ENCODE data around the gene RARA. TPM values are rescaled to one million over a fixed set of nuclear protein-coding genes. Genes with fewer than 3 reads are reported as not detected.
A peak's percentile ranks its signal among the peaks of the same experiment; 100 is the strongest.

Gene RARA
- polyA plus RNA-seq, 3 donors from 2014 or later = 4.6 to 12.1 (median 4.6) TPM

GRCh38 chr17:40343219-40344119, 34.5 kb downstream of the RARA start:
- Mint-ChIP-seq H3K27ac (peak overlapping the region in 5 of 6 donors; percentile 94 to 98 (median 97)), H3K4me3 (peak overlapping the region; percentile 72 to 85 (median 79)), H3K4me1 (peaks cover 79 to 83% of the 10 kb centered on the region in 2 donors), H3K9me3 (peaks cover 0 to 4% (median 0%) of the 10 kb centered on the region in 6 donors), H3K36me3 (no peaks in the 10 kb centered on the region), H3K27me3 (ENCODE audit: low read depth in 3 of 3) (peaks cover 22 to 26% (median 26%) of the 10 kb centered on the region in 3 donors)
- peak in 2 of 3 donors; percentile 50 to 51 for DNase-seq

- Mint-ChIP-seq H3K4me1 (peaks cover 84 to 86% of the 10 kb centered on the region in 2 donors), H3K9me3 (peaks cover 0 to 4% (median 0%) of the 10 kb centered on the region in 6 donors), H3K27ac (peak overlapping the region; percentile 60 to 98 (median 96)), H3K36me3 (peaks cover 0 to 6% (median 0%) of the 10 kb centered on the region in 3 donors), H3K4me3 (peak overlapping the region; percentile 53 to 85 (median 69)), H3K27me3 (ENCODE audit: low read depth in 3 of 3) (peaks cover 22 to 28% (median 26%) of the 10 kb centered on the region in 3 donors)
- DNase-seq = peak in 2 of 3 donors; percentile 82 to 87
These were observed 35.6 kb downstream of the RARA start for GRCh38 chr17:40344421-40345160.

DNA sequence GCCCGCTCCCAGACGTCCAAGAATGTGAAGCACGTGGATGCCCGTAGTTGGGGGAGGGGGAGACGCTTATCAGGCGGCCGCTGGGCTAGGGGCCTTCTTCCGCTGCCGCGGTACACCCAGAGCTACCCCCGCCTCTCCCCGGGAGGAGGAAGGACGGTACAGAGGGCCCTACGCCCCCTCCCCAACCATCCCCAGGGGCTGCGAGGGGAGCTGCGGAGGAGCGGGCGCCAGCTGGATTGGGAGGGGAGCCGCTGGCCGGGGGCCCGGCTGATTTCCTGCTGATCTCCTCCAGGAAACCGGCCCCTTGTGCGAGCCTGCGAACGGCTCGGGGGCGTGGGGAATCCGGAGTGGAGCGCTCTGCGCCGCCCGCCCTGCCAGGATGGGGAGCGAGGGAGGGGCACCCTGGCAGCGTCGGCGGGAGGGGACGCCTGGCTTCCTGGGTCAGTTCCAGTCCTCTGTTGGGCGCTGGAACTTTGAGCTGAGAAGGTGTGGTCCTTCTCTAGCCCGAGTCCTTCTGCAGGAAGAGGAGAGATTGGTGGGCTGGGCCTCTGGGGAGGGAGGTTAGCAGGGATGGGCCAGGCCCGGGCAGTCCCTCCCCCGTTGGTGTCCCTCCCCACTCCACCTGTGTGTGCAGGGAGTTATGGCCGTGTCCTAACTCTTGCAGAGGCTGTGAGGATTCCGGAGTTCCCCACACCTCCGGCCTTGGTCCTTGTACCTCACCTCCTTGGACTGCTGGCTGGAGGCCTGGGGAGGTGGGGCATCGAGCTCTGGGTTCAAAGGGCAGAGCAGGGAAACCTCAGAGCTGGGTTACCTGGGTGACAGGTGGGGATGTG, 36.4 kb downstream of the RARA start:
- DNase-seq = peak in 1 of 3 donors; percentile 80

DNA sequence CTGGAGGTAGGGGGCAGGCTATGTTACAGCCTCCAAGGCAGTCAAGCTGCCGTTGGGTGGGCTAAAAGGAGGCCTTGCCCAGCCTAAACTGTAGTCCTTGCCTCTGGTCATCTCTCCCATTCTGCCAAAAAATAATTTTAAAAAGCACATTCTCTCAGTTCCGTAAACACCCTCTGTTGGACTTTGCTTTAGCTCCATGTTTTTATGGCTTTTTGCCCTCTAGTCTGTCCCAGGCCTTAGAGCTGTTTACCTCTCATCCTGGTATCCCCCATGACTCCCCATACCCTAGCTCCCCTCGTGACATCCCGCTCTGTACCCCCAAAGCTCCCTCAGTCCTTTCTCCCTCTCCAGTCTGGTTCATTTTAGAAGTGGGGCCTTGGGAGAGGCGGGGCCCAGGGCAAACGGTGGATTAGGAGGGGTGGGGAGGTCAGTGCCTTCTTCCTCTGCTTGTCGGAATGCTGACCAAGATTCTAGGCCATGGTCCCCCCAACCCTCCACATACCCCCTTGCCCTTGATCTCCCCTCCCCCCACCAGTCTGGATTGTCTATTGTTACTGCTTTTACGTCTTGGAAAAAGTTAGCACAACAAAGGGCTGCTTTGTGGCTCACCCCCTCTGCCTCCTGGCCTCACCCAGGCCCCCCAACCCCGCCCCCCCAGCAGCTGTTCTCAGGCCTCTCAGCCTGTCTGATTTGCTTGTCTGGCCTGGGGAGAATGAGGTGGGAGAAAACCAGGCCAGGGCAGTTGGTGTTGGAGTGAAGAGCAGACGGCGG, 37.2 kb downstream of the RARA start:
- Mint-ChIP-seq H3K36me3 (peaks cover 0 to 7% (median 0%) of the 10 kb centered on the region in 3 donors), H3K27me3 (ENCODE audit: low read depth in 3 of 3) (peaks cover 22 to 28% (median 22%) of the 10 kb centered on the region in 3 donors), H3K4me3 (peak overlapping the region; percentile 53 to 85 (median 69)), H3K9me3 (peaks cover 0 to 4% (median 0%) of the 10 kb centered on the region in 6 donors), H3K4me1 (peaks cover 76 to 77% of the 10 kb centered on the region in 2 donors), H3K27ac (peak overlapping the region; percentile 88 to 98 (median 96))
- no peak for DNase-seq

More for the DNA sequence above, 36.4 kb downstream of the RARA start:
- Mint-ChIP-seq H3K36me3 (peaks cover 0 to 7% (median 0%) of the 10 kb centered on the region in 3 donors), H3K4me3 (peak overlapping the region; percentile 53 to 85 (median 69)), H3K9me3 (peaks cover 0 to 4% (median 0%) of the 10 kb centered on the region in 6 donors), H3K4me1 (peaks cover 83 to 85% of the 10 kb centered on the region in 2 donors), H3K27ac (peak overlapping the region; percentile 88 to 98 (median 96)), H3K27me3 (ENCODE audit: low read depth in 3 of 3) (peaks cover 22 to 28% (median 26%) of the 10 kb centered on the region in 3 donors)

DNA sequence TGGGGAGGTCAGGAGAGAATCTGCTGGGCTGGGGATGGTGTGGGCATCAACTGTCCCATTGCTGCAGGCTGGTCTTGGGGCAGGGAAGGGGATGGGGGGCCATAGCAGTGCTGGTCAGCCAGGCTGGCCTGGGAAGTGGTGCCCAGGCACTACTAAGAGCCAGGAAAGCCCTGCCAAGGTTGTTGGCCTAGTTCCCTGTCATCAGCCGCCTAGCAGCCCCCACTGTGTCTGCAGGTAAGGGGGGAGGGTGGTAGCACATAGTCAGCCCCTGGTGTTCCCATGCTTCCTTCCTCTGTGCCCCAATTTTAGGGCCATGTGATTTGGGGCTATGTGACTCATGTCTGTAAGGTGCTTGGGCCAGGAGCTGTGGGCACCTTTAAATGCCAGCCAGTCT, 37.8 kb downstream of the RARA start:
- no peak for DNase-seq
- Mint-ChIP-seq H3K36me3 (peaks cover 0 to 7% (median 0%) of the 10 kb centered on the region in 3 donors), H3K9me3 (peaks cover 0 to 4% (median 0%) of the 10 kb centered on the region in 6 donors), H3K4me3 (peak overlapping the region in 4 of 5 donors; percentile 64 to 81 (median 80)), H3K27ac (peak overlapping the region; percentile 88 to 98 (median 96)), H3K27me3 (ENCODE audit: low read depth in 3 of 3) (peaks cover 18 to 28% (median 19%) of the 10 kb centered on the region in 3 donors), H3K4me1 (peaks cover 75% of the 10 kb centered on the region in 2 donors)

DNA sequence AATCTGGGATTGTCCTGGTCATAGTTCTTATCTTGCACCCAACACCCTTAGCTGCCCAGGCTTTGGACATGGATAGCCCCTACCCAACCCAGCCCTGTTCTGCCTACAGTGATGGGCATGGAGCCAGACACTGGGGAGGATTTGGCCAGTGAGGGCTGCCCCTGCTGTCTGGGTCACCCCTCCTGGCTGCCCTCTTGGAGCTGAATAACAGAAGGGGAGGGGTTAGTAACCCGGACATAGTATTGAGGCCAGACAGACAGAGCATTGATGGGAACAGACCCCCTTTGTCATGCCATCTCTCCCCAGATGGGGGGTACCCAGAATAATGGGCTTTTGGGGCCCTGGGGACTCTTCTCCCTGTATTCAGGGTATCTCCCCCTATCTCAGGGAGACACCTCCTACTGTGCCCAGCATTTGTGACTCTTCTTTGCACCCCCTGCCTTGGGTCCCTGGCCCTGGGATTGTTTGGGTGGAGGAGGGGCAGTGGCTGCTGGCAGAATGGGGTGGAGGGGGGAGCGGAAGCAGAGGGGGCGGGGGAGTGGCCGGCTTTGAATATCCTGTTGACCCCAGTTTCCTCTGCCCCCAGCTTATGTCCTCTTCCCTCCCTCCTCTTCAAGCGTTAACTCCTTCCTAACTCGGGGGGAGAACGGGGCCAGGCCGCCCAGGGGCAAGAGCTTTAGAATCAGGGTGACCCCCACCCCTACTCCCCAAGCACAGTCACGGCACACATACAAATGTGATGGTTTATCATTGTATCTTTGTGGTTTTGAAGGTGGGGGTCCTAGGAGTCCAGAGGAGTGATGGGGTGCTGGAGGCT, 38.5 kb downstream of the RARA start:
- peaks cover 0 to 4% (median 0%) of the 10 kb centered on the region in 6 donors for H3K9me3 Mint-ChIP-seq
- DNase-seq = peak; percentile 47 to 54 (median 53)
- H3K4me3 Mint-ChIP-seq = peak overlapping the region; percentile 69 to 84 (median 81)
- peaks cover 0 to 12% (median 4%) of the 10 kb centered on the region in 3 donors for H3K36me3 Mint-ChIP-seq
- peaks cover 73 to 78% of the 10 kb centered on the region in 2 donors for H3K4me1 Mint-ChIP-seq
- peaks cover 14 to 25% (median 18%) of the 10 kb centered on the region in 3 donors for H3K27me3 Mint-ChIP-seq (ENCODE audit: low read depth in 3 of 3)
- H3K27ac Mint-ChIP-seq = peak overlapping the region; percentile 88 to 98 (median 96)

DNA sequence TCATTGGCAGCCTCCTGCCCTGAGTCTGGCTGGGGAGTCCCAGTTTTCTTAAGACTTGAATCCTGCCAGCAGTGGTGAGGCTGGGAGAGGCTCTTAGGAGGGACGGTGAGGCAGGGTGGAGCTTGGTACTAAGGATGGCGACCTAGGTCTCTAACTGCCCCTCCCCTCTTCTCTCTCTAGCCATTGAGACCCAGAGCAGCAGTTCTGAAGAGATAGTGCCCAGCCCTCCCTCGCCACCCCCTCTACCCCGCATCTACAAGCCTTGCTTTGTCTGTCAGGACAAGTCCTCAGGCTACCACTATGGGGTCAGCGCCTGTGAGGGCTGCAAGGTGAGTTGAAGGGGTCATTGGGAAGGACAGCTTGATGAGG, 39.1 kb downstream of the RARA start:
- H3K4me3 Mint-ChIP-seq = peak overlapping the region; percentile 69 to 84 (median 81)

GRCh38 chr17:40348562-40349476, 39.8 kb downstream of the RARA start:
- H3K27ac Mint-ChIP-seq = peak overlapping the region; percentile 88 to 98 (median 96)
- H3K4me3 Mint-ChIP-seq = peak overlapping the region; percentile 61 to 84 (median 81)
- peaks cover 8 to 16% (median 15%) of the 10 kb centered on the region in 3 donors for H3K27me3 Mint-ChIP-seq (ENCODE audit: low read depth in 3 of 3)
- H3K36me3 Mint-ChIP-seq = peaks cover 0 to 15% (median 10%) of the 10 kb centered on the region in 3 donors
- H3K9me3 Mint-ChIP-seq = peaks cover 0 to 1% (median 0%) of the 10 kb centered on the region in 6 donors
- DNase-seq = no peak
- peaks cover 60 to 75% of the 10 kb centered on the region in 2 donors for H3K4me1 Mint-ChIP-seq

More for the DNA sequence above, 39.1 kb downstream of the RARA start:
- peaks cover 67 to 78% of the 10 kb centered on the region in 2 donors for H3K4me1 Mint-ChIP-seq
- DNase-seq = no peak
- H3K36me3 Mint-ChIP-seq = peaks cover 0 to 15% (median 10%) of the 10 kb centered on the region in 3 donors
- peak overlapping the region; percentile 88 to 98 (median 96) for H3K27ac Mint-ChIP-seq
- peaks cover 0 to 2% (median 0%) of the 10 kb centered on the region in 6 donors for H3K9me3 Mint-ChIP-seq
- H3K27me3 Mint-ChIP-seq (ENCODE audit: low read depth in 3 of 3) = peaks cover 8 to 19% (median 15%) of the 10 kb centered on the region in 3 donors

DNA sequence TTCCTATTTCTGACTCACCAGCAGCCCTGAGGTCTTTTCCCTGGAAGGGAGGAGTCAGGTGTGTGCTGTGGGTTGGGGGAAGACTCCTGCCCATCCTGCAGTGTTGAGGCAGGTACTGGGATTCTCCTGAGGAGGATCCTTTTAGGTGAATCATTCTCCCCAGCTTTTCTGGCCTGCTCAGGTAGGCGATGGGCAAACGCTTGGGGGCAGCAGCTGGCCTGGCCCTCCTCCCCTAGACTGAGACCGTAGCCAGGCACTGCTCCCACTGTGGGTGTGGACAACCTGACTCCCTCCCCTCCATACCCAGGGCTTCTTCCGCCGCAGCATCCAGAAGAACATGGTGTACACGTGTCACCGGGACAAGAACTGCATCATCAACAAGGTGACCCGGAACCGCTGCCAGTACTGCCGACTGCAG, 40.5 kb downstream of the RARA start:
- peak overlapping the region; percentile 71 to 97 (median 83) for H3K27ac Mint-ChIP-seq
- H3K4me1 Mint-ChIP-seq = peaks cover 54 to 68% of the 10 kb centered on the region in 2 donors
- no peak for DNase-seq
- peaks cover 0 to 15% (median 10%) of the 10 kb centered on the region in 3 donors for H3K36me3 Mint-ChIP-seq
- H3K27me3 Mint-ChIP-seq (ENCODE audit: low read depth in 3 of 3) = peaks cover 8 to 16% (median 11%) of the 10 kb centered on the region in 3 donors
- H3K9me3 Mint-ChIP-seq = peaks cover 0 to under 1% (median 0%) of the 10 kb centered on the region in 6 donors
- peak overlapping the region in 4 of 5 donors; percentile 20 to 61 (median 44) for H3K4me3 Mint-ChIP-seq

DNA sequence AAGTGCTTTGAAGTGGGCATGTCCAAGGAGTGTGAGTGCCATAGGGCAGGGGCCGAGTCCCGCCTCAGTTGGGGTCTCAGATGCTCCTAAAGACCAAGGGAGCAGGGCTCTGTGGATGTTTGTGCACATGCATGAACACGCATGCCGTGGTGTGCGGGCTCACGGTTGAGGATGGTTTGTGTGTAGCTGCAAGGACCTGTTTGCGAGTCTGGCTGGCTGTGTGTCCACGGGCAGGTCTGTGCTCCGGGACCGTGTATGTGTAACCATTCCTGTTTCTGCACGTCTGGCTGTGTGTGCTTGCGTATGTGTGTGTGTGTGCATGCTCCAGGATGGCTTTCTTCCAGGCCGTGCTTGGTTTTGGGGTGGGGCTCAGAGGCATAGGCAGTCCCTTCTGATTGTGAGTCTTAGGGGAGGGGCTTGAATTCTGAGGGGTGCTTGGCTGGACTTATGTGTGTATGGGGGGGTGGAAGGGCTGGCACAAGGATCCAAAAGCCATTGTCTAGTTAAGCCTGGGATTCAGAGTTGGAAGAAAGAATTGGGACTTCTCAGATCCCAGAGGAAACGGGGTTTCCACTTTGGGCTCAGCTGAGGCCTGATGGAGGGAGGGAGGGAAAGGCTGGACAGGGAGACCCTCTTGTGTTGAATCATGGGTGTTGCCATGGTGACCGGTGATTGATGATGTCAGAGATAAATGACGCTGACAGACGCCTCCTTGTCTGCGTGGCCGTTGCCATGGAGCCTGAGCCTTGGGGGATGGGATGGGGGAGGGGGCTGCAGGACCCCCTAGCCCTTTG, 41.1 kb downstream of the RARA start:
- Mint-ChIP-seq H3K4me3 (peak overlapping the region in 1 of 5 donors; percentile 57), H3K9me3 (no peaks in the 10 kb centered on the region), H3K27me3 (ENCODE audit: low read depth in 3 of 3) (peaks cover 2 to 14% (median 6%) of the 10 kb centered on the region in 3 donors), H3K27ac (peak overlapping the region in 3 of 6 donors; percentile 58 to 77 (median 69)), H3K4me1 (peaks cover 48 to 62% of the 10 kb centered on the region in 2 donors), H3K36me3 (peaks cover 0 to 15% (median 10%) of the 10 kb centered on the region in 3 donors)
- no peak for DNase-seq
